Measurements from ENCODE around the gene SH2B3. TPM values are rescaled to one million over a fixed set of nuclear protein-coding genes. Genes with fewer than 3 reads are reported as not detected.

Gene SH2B3
- total RNA-seq, 1 donor from 2014 or later: 47.1 TPM

GRCh38 chr12:111430433-111431353 lies 25.0 kb downstream of the SH2B3 start:
- peaks cover 77% of the 10 kb centered on the region for H3K4me1 ChIP-seq
- TF ChIP-seq, protein P1, sequence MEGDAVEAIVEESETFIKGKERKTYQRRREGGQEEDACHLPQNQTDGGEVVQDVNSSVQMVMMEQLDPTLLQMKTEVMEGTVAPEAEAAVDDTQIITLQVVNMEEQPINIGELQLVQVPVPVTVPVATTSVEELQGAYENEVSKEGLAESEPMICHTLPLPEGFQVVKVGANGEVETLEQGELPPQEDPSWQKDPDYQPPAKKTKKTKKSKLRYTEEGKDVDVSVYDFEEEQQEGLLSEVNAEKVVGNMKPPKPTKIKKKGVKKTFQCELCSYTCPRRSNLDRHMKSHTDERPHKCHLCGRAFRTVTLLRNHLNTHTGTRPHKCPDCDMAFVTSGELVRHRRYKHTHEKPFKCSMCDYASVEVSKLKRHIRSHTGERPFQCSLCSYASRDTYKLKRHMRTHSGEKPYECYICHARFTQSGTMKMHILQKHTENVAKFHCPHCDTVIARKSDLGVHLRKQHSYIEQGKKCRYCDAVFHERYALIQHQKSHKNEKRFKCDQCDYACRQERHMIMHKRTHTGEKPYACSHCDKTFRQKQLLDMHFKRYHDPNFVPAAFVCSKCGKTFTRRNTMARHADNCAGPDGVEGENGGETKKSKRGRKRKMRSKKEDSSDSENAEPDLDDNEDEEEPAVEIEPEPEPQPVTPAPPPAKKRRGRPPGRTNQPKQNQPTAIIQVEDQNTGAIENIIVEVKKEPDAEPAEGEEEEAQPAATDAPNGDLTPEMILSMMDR (IDR thresholded peaks at IDR 0.05): no peak
- peak overlapping the region; percentile 52 for H3K27ac ChIP-seq
- H3K4me3 ChIP-seq: no peak overlapping the region
- H3K27me3 ChIP-seq: no peaks in the 10 kb centered on the region
- no peaks in the 10 kb centered on the region for H3K36me3 ChIP-seq
- H3K9me3 ChIP-seq: no peaks in the 10 kb centered on the region
- intact Hi-C loops (cut with DNase I): no loop called here
- ATAC-seq: no peak
- DNase-seq: no peak

- H3K9me3 ChIP-seq: no peaks in the 10 kb centered on the region
- H3K27ac ChIP-seq: peak overlapping the region; percentile 51
- DNase-seq (no peak), ATAC-seq (no peak)
- no peak overlapping the region for H3K4me3 ChIP-seq
- intact Hi-C loops (cut with DNase I): no loop called here
- H3K27me3 ChIP-seq: no peaks in the 10 kb centered on the region
- peaks cover 85% of the 10 kb centered on the region for H3K4me1 ChIP-seq
- TF ChIP-seq, protein P1 (IDR thresholded peaks at IDR 0.05): no peak
- no peaks in the 10 kb centered on the region for H3K36me3 ChIP-seq
These were observed 26.0 kb downstream of the SH2B3 start for GRCh38 chr12:111431772-111432171.

GRCh38 chr12:111434049-111434448 lies 28.3 kb downstream of the SH2B3 start:
- no peak for DNase-seq
- Histone ChIP-seq H3K4me1 (peaks cover 96% of the 10 kb centered on the region), H3K27me3 (no peaks in the 10 kb centered on the region), H3K4me3 (no peak overlapping the region), H3K9me3 (no peaks in the 10 kb centered on the region), H3K27ac (peak overlapping the region; percentile 74), H3K36me3 (no peaks in the 10 kb centered on the region)
- intact Hi-C loops (cut with DNase I): no loop called here
- TF ChIP-seq, protein P1 (IDR thresholded peaks at IDR 0.05): no peak
- ATAC-seq: no peak

- intact Hi-C loops (cut with DNase I): no loop called here
- DNase-seq (no peak), ATAC-seq (peak; percentile 45)
- TF ChIP-seq, protein P1 (IDR thresholded peaks at IDR 0.05): no peak
- H3K27me3 ChIP-seq: no peaks in the 10 kb centered on the region
- peaks cover 95% of the 10 kb centered on the region for H3K4me1 ChIP-seq
- no peaks in the 10 kb centered on the region for H3K9me3 ChIP-seq
- H3K36me3 ChIP-seq: no peaks in the 10 kb centered on the region
- H3K4me3 ChIP-seq: no peak overlapping the region
- peak overlapping the region; percentile 74 for H3K27ac ChIP-seq
These were observed 29.1 kb downstream of the SH2B3 start for GRCh38 chr12:111434680-111435338.

DNA sequence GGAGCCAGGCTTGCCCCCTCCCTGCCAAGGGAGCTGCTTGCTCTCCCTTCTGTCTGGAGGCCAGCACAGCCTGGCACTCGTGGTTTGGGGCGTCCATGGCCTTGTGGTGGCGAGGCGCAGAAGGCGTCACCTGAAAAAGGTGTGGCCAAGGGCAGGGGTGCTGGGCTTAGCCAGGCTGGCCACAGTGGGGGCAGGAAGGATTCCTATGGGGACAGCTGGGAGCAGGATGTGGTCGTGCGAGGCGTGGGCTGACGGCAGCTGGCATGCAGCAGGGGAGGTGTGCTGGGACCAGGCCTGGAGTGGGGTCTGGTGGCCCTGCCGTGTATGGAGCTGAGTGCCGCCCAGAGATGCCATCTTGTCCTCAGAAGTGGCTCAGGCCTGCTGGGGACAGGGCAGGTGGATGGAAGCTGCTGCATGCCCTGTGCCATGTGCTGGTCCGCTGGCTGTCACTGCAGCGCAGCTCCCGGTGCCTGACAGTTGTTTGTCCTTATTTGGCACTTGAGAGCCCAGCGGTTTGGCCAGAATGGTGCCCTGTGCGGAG lies 30.0 kb downstream of the SH2B3 start:
- Histone ChIP-seq H3K36me3 (no peaks in the 10 kb centered on the region), H3K27me3 (no peaks in the 10 kb centered on the region), H3K4me3 (no peak overlapping the region), H3K27ac (peak overlapping the region; percentile 74), H3K4me1 (peaks cover 95% of the 10 kb centered on the region), H3K9me3 (no peaks in the 10 kb centered on the region)
- no peak for DNase-seq
- TF ChIP-seq, protein P1 (IDR thresholded peaks at IDR 0.05): no peak
- ATAC-seq: peak; percentile 2
- intact Hi-C loops (cut with DNase I): no loop called here

All from upper lobe of right lung (tissue), 1 donor.